ENCODE results near the gene ZPBP2.
"Not testable (repeated sequence)": the region's sequence is repeated elsewhere in the genome, so short reads cannot be mapped to it uniquely, and the experiment has no call there.

ZPBP2 gene

DNA sequence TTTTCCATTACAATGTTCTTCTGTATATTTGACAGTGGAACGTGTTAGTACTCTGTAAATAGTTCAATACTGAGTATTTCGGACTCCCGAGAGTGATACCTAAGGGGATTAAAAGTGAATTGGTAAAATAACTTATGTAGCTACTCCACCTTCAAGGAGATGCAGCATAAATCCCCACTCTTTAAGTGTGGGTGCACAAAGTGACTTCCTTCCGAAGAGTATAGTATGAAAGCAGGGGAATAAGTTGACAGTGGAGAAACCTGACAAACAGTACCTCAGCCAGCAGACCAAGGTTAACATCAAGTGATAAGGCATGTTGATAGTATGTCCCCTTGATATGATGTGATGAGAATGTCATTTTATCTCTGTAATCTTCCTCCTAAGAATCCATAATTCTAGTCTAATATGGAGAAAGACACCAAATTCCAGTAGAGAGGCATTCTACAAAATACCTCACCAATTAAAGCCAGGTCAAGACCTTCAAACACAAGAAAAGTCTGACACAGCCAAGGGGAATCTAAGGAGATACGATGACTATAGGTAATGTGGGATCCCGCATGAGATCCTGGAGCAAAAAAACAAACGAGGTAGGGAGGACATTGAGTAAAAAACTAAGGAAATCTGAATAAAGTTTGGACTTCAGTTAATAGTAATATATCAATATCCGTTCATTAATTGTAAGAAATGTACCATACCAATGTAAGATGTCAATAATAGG lies 1.8 kb upstream of the ZPBP2 start:
- TF ChIP-seq, protein P1, sequence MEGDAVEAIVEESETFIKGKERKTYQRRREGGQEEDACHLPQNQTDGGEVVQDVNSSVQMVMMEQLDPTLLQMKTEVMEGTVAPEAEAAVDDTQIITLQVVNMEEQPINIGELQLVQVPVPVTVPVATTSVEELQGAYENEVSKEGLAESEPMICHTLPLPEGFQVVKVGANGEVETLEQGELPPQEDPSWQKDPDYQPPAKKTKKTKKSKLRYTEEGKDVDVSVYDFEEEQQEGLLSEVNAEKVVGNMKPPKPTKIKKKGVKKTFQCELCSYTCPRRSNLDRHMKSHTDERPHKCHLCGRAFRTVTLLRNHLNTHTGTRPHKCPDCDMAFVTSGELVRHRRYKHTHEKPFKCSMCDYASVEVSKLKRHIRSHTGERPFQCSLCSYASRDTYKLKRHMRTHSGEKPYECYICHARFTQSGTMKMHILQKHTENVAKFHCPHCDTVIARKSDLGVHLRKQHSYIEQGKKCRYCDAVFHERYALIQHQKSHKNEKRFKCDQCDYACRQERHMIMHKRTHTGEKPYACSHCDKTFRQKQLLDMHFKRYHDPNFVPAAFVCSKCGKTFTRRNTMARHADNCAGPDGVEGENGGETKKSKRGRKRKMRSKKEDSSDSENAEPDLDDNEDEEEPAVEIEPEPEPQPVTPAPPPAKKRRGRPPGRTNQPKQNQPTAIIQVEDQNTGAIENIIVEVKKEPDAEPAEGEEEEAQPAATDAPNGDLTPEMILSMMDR (IDR thresholded peaks at IDR 0.05; ENCODE audit: control insufficient read depth, insufficient read depth, low read depth, low read length, missing control alignments), result no peak
- H3K4me3 ChIP-seq (ENCODE audit: control insufficient read depth, low read depth, low read length), result no peak overlapping the region
- DNase-seq (ENCODE audit: low read depth), result no peak

DNA sequence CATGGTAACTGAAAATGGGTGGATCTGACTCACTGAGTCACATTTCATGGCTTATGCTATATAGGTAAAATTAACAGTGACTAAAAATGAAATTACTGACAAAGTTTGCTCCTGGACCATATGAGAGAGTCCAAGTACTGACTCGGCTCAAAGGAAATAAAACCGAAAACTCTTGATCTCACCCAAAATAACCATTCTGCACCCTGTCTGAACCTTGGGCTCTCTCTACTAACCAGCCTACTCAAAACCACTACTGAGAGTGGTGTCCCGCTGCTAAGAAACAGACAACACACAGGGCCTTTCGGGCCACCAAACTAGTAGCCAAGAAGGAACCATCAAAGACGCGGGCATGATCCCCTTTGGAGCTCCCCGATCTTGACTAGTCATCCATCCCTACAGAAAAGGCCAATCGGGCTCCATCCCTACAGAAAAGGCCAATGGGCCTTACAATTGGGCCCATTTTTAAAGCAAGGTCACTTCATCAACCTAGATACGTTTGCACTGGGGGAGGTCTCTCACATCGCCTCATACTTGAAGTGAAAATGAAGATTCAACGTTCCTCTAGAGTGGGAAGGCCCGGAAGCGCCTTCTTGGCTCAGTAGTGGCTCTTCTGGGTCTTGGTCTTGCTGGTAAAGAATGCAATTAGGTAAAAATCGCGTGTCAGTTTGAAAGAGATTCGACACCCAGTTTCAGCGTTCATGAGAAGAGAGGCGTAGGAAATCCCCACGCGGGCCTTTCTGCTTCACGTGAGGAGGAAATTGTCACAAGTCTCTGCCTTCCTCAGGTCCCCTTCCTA lies 720 bp upstream of the ZPBP2 start:
- no peak overlapping the region for H3K4me3 ChIP-seq (ENCODE audit: control insufficient read depth, low read depth, low read length)
- no peak for DNase-seq (ENCODE audit: low read depth)
- TF ChIP-seq, protein P1 (IDR thresholded peaks at IDR 0.05; ENCODE audit: control insufficient read depth, insufficient read depth, low read depth, low read length, missing control alignments), result no peak

DNA sequence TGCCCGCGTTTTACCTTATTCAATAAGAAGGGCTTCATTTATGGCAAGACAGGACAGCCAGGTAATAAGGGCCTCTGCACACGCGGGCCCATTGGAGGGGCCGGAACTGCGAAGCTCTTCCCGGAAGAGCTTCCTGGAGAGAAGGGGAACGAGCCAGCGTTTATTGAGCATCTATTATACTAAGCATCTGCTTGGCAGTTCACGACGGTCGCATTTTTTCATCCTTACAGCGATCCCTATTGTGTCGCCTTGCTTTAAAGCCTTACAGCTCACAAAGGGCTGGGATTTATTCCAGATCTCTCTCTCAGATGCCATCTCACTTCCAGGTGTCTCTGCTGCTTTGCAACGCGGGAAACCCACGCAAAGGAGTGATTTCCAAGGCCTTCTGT lies 546 bp downstream of the ZPBP2 start:
- H3K4me3 ChIP-seq (ENCODE audit: control insufficient read depth, low read depth, low read length), result no peak overlapping the region
- TF ChIP-seq, protein P1 (IDR thresholded peaks at IDR 0.05; ENCODE audit: control insufficient read depth, insufficient read depth, low read depth, low read length, missing control alignments), result no peak
- DNase-seq (ENCODE audit: low read depth), result no peak

DNA sequence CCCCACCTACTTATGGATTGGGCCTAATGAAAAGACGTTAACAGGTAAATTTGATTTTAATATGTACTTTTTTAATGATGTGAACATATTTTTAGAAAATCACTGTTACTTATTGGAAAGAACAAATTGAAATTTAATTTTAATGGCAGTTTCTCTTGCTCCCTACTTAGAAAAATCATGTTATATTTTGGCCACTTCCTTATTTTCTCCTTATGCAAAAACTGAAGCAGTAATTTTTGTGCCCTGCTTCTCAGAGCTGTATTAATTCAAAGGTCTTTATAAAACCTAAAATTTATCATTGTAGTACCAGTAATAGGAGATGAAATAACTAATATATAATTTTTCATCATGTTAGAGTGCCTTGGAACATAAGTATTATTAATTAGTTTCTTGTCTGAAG lies 2.8 kb downstream of the ZPBP2 start:
- H3K4me3 ChIP-seq (ENCODE audit: control insufficient read depth, low read depth, low read length), result no peak overlapping the region
- TF ChIP-seq, protein P1 (IDR thresholded peaks at IDR 0.05; ENCODE audit: control insufficient read depth, insufficient read depth, low read depth, low read length, missing control alignments), result no peak
- no peak for DNase-seq (ENCODE audit: low read depth)

DNA sequence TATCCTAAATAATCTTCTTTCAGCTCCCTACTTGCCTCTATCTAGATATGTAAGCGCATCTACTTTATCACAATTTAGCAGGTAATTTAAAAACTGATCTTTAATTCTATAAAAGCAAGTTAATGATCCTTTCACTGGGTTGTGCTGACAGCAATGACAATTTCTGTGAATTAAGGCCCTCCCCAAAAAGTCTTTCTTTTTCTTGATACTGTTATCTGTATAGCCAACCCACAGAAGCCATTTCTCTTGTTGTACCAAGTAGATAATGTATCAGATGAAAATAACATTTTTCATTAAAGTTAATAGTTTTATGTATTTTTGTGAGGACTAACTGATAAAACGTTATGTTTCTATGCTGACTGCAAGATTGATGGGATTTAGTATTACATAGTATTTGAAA lies 3.8 kb downstream of the ZPBP2 start:
- DNase-seq (ENCODE audit: low read depth), result no peak
- TF ChIP-seq, protein P1 (IDR thresholded peaks at IDR 0.05; ENCODE audit: control insufficient read depth, insufficient read depth, low read depth, low read length, missing control alignments), result no peak
- H3K4me3 ChIP-seq (ENCODE audit: control insufficient read depth, low read depth, low read length), result no peak overlapping the region

DNA sequence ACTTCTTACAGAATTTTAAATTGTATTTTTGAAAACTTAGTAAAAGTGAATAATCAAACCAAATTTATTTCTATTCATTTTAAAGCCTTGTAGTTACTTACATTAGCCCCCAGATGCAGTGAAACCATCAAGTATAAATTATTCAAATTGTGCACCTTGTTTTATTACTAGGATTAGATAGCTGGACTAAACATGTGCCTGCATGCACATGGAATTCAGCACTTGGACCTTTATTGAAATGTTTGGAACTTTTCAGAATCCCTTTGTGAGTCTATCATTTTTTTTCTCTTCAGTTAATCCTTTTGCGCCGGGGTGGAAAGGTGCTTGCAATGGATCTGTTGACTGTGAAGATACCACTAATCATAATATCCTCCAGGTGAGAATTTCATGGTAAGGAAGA lies 4.7 kb downstream of the ZPBP2 start:
- TF ChIP-seq, protein P1 (IDR thresholded peaks at IDR 0.05; ENCODE audit: control insufficient read depth, insufficient read depth, low read depth, low read length, missing control alignments), result peak; percentile 36
- DNase-seq (ENCODE audit: low read depth), result peak; percentile 1
- H3K4me3 ChIP-seq (ENCODE audit: control insufficient read depth, low read depth, low read length), result no peak overlapping the region

DNA sequence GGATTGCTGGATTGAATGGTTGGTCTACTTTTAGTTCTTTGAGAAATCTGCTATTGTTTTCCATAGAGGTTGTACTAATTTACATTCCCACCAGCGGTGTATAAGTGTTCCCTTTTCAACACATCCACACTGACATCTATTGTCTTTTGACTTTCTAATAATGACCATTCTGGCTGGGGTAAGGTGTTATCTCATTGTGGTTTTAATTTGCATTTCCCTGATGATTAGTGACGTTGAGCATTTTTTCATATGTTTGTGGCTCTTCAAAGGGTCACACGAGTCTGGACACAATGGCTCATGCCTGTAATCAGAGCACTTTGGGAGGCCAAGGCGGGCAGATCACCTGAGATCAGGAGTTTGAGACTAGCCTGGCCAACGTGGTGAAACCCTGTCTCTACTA lies 18.1 kb downstream of the ZPBP2 start:
- H3K4me3 ChIP-seq (ENCODE audit: control insufficient read depth, low read depth, low read length); DNase-seq (ENCODE audit: low read depth): not testable (repeated sequence)
